Stimulated activated CD4-positive, alpha-beta T cell treated with anti-CD3 and anti-CD28 coated beads, Interleukin-15, amount 100 ng/mL, for 24 hours (primary cell): Measurements from ENCODE around the gene OOSP4A.

ENCODE experiments used
- DNase-seq: peaks from one replicate; pipeline ENCODE4 v3.0.0-alpha.2; 2020

OOSP4A gene

DNA sequence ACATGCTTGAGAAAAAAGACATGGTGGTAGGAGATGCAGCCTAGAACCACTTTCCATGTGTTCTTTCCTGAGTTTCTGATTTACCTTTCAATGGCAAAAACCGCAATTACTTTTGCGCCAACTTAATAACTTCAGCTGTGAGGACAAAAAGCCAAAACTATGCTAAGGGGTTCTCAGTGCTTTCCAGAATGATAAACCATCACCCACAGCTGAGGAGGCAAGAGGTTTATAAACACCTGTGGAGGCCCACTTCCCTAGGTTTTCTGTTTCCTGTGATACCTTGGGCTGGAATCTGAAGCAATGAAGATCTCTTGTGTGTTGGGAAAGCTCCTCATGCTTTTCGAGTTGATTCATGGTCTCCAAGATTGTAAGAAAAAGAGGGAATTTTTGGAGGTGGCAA, at the start of gene OOSP4A:
TSS of gene OOSP4A (plus strand) at position 301 of the 400 bp plus-strand sequence. CDS start at position 301, 0 bp downstream.
- DNase-seq: no peak

DNA sequence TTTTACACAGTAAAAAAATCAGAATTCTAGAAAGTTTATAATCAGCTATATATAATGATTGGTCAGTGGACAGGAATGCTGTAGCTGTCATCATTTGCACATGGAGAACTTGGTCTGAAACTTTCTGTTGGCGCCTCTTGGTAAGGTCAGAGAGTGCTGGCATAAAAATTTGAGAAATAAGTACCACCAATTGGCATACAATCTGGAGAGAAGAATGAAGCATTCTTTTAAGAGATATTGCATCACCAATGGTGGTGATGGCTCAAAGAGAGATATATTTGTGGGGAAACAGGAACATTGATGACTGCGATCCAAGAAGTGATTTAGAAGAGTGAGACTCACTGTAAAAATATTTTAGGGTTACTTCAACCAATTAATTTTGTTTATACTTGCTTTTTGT, 45.4 kb upstream of the OOSP4A start:
- no peak for DNase-seq

GRCh38 chr11:59918987-59919589, 44.7 kb upstream of the OOSP4A start:
- DNase-seq: peak; percentile 35

DNA sequence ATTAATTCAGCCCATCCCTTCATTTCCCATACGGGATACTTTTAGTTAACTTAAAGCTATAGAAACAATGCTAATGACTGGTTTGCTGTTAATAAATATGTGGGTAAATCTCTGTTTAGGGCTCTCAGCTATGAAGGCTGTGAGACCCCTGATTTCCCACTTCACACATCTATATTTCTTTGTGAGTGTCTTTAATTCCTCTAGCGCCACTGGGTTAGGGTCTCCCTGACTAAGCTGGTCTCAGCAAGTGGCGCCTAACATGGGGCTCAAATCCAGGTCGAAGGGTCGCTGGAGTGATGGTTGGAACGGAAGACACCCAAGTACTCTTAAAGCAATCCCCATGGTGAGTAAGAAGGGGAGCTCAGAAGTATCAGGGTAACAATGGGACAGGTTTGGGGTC, 40.0 kb upstream of the OOSP4A start:
- DNase-seq: no peak

DNA sequence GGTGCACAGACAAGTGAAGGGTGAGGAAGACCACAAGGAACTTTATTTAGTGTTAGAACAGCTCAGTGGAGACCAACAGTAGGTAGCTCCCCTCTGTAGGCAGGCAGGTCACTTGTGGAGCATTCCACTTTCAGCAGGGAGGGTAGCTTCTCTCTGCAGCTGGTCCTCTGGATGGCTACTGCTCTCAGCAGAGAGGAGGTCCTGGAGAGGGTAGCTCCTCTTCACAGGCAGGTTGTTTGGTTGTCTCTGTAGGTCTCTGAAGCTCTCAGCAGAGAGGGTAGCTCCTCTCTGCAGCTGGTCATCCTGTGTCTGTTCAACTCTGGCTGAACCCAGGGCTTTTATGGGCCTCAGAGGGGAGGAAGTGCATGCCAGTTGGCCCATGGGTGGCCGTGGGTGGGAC, 32.1 kb upstream of the OOSP4A start:
- DNase-seq: no peak

- no peak for DNase-seq
Observed at GRCh38 chr11:59938132-59938531, 25.7 kb upstream of the OOSP4A start, which contains the start of gene OOSP1. TSS of gene OOSP1 (plus strand) at chr11:59938432. CDS start at chr11:59938455, 23 bp downstream.

DNA sequence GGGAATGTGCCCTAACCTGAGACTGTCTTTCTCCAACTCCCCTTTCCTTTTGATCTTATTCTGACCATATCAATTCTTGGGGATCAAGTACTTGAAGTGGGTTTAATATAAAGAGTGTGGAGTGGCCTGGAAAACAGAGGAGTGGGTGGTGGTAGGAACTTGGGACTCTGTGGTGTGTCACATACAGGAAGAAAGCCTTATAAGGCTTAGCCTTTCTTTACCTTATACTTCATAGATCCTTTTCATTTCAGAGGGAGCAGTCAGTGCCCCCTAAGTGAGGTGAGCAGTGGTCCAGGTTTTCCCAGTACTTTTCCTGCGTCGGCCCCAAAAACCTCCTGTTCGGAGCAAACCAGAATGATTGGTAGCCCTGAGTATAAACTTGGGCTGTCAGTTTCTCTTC, 25.1 kb upstream of the OOSP4A start:
- no peak for DNase-seq

DNA sequence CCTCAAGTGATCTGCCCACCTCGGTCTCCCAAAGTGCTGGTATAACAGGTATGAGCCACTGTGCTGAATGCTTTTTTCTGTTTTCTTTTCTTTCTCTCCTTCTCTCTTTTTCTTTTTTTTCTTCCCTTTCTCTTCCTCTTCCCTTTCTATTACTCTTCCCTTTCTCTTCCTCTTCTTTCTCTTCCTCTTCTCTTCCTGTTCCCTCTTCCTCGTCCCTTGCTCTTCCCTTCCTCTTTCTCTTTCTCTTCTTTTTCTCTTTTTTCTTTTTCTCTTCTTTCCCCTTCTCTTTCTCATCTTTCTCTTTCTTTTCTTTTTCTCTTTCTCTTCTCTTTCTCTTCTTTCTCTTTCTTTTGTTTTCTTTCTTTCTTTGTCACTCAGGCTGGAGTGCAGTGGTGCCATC, 24.4 kb upstream of the OOSP4A start:
- no peak for DNase-seq

- no peak for DNase-seq
Observed at GRCh38 chr11:59941091-59941490, 22.7 kb upstream of the OOSP4A start.

DNA sequence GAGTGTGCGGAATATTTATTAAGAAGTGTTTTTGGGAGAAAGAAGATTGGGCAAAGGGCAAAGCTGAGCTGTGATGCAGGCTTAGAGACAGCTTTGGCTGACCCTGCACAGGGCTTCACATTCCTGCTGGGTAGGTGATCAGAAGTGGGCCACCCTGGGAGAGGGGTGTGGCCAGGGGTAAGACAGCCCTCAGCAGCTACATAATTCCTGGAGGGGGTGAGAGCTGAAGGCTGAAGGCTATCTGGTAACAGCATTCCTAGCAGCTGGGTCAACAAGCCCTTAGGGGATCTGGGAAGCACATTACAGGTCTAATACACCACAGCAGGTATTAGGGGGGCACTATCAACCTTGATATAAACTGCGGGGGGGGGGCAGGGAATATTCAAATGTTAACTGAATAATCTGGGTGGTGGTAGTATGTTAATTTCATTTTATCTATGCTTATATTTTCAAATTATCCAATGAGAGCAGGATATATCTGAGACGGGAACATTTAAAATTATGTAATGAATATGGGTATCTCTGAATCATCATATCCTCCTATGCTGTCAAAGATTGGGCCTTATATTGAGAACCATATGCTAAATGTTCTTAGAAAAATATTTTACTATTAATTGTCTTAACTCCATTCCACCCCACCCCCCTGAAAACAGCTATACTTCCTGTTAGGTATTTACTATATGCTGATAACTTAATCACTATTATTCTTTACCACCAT, 19.7 kb upstream of the OOSP4A start:
- no peak for DNase-seq

DNA sequence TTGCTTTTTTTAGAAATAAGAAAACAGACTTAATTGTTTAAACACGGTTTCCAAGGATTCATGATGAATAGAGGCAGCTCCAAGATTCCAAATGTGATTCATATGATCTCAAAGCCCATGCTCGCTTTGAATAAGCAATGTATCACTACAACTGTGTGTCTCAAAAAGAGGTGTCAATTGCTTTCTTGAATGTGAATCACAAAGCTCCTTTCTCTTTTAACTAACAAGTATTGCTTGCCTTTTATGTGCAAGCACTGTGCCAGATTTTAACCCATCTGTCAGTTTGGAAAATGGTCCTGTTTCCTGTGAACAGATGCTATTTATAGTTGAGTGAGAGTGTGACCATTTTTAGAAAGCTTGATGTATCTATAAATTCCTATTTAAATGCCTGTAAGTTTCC, 19.1 kb upstream of the OOSP4A start:
- no peak for DNase-seq

GRCh38 chr11:59953463-59954218, 10.2 kb upstream of the OOSP4A start:
- no peak for DNase-seq

DNA sequence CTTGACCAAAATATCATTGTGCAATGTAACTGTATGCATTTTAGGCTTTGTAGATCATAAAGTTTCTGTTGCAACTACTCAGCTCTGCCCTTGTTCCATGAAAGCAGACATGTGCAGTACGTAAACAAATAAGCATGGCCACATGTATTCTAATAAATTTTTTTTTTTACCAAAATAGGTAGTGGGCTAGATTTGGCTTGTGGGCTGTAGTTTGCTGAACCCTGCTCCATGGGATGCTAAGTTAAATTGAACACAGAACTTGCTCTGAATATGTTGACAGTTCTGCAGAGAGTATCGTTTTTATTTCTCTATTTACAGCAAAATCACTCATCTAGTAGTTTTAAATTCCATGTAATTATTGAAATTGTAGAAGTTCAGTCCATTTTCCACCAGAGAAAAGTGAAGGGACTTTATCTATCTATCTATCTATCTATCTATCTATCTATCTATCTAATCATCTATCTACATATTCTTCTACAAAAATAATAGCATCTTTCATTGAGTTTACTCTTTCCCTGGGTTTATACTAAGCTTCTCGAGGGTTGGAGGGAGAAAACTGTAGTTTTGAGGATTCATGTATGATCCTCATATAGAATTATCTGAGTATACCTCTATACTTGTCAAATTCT, 9.5 kb upstream of the OOSP4A start:
- DNase-seq: no peak

- no peak for DNase-seq
Observed at GRCh38 chr11:59957094-59957493, 6.7 kb upstream of the OOSP4A start.

DNA sequence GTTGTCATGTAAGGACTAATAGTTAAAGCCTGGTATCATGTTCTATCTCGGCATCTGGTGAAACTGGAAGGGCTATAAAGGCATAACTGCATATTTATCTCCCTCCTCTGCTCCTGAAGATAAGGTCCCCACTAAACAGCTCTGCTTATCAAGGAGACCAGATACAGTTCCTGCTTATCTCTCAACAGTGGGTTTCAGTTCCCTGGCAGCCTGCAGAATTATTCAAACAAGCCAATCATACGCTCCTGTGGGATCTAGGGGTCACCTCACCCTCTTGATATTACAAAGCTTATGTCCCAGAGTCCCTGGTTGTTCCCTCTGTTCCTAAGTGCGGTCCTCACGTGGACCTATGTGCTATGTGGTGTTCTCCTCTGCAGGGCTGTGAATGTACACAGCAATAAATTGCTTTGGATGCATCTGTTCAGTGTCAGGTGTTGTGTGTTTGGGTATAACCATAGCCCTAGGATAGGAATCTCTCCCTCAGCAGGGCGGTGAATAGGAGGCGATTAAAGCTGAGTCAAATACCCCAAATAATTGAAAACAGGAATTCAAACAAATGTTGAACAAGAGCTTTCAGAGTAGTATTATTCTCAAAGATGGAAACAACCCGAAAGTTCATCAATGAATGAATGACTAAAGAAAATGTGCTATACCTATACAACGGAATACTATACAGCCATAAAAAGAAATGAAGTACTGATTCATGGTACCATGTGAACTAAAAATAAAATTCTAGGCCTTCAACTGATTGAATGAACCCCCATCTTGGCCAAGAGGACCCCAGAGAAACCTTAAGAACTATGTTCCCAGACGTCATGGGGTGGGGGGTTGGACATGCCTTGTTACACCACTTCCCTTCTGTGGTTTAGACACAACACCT, 3.1 kb upstream of the OOSP4A start:
- no peak for DNase-seq

DNA sequence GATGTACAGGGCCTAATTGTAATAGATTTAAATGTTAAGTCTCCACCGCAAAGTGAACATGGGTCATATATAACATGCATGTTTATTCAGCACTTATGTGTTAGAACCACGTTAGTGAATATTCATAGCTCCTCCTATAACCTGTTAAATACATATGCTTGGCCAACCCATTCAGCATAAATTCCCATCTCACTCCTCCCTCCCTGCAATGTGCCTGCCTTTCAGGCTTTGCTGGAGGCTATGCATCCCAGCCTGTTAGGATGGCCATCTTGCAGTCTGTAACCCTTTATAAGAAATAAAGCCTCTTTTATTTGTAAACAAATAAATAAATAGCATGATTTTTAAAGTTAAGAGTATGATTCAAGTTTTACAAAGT, 1.7 kb upstream of the OOSP4A start:
- no peak for DNase-seq

GRCh38 chr11:59965424-59965823, 1.6 kb downstream of the OOSP4A start:
- no peak for DNase-seq

- DNase-seq: no peak
Observed at GRCh38 chr11:59966201-59966600, 2.4 kb downstream of the OOSP4A start.

DNA sequence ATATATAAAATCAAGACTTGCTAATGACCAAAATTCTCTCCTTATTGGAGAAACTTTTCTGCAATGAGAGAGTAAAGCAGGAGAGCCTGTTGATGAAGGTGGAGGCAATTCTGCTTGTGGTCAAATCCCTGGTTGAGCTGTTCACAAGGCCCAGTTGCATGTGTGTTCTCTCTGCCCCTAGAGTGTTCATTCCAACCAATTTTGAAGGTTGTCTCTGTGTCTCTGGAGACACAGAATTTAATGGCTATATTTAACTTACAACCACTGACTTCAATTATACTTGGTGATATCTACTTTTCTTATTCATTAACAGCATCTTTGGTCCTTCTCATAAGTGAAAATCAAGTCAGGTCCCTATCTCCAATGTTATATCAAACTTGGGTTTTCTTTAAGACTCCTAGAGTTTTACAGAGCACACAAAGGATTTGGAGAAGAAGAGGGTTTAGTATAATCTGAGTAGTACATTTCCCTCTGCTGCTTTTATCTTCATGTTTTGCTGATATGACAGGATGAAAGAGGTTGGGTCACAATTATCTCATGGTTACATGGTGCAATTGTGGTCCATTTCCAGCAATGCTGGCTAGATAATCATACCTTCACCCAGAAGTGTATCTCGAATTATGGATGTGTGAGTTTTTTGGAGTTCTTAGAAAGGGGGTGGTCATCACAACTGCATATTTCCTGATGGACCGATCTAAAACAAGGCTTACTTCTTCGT, 4.0 kb downstream of the OOSP4A start:
- DNase-seq: no peak

GRCh38 chr11:59968395-59968783, 4.6 kb downstream of the OOSP4A start:
- DNase-seq: no peak

- DNase-seq: no peak
Observed at GRCh38 chr11:59973097-59973496, 9.3 kb downstream of the OOSP4A start.
